Epidermal melanocyte (primary cell): ENCODE data around the gene GNA12.
"Not testable (repeated sequence)": the region's sequence is repeated elsewhere in the genome, so short reads cannot be mapped to it uniquely, and the experiment has no call there.

Experiments used
- DNase-seq: peaks from one replicate; pipeline ENCODE4 v3.0.0; 2011; ENCODE audit warnings: low spot score; ENCODE audit not compliant: insufficient read length

The GNA12 gene

DNA sequence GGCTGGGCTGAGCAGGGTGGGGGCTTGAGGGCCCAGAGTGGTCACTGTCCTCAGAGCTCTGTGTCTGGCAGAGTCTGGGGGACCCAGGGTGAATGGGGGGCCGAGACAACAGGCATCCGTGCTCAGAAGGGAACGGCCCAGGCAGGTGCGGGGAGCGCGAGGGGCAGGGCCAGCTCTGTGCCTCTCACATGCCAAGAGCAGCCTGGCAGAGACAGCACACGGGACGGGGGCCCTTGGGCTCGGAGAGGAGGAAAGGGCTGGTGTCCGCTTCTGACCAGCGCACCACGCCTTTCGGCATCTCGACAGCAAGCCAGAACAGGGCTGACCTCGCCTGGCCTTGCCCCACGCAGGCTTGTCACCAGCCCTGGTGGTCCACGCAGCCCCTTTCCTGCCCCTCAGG, 142.7 kb downstream of the GNA12 start:
- DNase-seq: no peak

DNA sequence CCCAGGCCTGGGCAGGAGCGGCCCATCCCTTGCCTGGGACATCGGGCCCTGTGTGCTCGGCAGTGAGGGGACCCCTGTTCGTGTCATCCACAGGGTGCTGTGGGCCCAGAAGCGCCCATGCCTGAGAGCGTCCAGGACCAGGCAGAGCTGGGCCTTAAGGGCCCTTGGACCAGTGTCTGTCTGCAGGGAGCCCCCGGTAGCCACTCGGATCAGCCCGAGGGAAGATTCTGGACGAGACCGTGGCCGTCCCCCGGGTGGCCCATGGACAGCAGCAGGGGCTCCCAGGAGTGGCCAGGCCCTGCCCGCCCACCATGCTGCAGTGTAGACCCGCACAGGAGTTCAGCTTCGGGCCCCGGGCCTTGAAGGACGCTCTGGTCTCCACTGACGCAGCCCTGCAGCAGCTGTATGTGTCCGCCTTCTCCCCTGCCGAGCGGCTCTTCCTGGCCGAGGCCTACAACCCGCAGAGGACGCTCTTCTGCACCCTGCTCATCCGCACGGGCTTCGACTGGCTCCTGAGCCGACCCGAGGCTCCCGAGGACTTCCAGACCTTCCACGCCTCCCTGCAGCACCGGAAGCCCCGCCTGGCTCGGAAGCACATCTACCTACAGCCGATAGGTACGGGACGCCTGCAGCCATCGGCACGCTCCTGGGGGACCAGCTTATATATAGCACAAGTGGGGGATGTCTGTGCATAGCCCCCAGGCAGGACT, 143.8 kb downstream of the GNA12 start:
- no peak for DNase-seq

DNA sequence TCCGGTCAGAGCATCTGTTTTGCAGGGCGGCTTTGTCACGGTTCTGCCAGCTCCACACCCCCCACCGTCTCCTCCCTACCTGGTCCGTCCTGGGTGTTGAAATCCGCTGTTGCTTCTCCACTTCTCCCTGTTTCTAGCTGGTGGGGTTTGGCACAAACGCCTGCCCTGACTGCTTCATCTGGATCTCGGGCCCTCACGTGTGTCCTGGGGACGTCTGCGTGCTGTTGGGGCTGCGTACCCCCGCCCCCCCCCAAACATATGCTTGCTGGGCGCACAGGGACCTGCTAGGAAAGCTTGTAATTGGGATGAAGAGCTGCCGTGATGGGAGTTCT, 144.9 kb downstream of the GNA12 start:
- no peak for DNase-seq

DNA sequence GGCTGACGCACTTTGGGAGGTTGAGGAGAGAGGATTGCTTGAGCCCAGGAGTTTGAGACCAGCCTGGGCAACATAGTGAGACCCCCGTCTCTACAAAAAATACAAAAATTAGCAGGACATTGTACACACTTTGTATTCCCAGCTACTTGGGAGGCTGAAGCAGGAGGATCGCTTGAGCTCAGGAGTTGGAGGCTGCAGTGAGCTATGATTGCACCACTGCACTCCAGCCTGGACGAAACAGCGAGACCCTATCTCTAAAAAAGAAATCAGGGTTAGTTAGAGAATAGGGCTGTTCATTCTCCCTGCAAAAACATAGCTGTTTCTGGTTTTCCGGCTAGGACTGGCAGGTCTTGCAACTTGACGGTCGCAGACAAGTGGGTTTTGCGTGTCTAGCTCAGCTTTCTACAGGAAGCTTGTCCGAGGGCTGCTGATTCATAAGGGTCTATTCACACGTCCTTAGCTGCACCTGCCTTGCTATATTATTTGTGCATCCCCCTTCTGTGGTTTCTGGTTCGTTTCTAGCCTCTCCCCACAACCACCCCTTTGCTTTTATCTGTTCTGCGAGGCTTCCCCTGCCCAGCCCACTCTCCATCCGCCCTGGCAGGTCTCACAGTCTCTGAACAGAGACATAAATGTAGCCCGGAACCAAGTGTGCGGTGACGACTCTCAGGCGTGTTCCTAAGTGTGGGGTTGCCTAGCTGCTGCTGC, 145.4 kb downstream of the GNA12 start:
- no peak for DNase-seq

DNA sequence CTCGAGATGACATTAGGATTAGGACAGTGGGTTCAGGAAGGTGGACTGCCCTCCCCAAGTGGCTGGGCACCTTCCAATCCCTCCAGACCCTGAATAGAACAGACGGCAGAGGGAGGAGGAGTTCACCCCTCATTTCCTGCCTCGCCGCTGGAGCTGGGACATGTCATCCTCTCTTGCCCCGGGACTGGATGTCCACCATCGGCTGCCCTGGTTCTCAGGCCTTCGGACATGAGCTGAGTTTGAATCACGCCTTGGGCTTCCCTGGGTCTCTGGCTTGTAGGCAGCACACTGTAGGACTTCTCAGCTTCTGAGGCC, 150.0 kb downstream of the GNA12 start:
- DNase-seq: not testable (repeated sequence)

DNA sequence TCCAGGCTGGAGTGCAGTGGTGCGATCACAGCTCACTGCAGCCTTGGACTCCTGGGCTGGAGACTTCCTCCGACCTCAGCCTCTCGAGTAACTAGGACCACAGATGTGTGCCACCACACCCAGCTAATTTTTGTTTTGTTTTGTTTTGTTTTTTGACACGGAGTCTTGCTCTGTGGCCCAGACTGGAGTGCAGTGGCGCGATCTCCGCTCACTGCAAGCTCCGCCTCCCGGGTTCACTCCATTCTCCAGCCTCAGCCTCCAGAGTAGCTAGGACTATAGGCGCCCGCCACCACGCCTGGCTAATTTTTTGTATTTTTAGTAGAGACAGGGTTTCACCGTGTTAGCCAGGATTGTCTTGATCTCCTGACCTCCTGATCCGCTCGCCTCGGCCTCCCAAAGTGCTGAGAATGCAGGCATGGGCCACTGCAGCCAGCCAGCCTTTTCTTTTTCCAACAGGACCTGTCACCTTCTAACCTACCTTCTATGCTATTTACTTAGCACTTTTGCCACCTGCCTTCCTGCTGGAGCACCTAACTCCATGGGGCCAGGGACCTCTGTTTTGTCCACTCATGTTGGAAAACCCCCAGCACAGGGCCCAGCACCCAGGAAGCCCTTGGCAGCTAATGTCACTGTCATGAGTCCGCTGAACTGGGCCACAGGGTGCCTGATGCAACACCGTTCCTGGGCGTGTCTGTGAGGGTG, 150.5 kb downstream of the GNA12 start:
- DNase-seq: not testable (repeated sequence)

DNA sequence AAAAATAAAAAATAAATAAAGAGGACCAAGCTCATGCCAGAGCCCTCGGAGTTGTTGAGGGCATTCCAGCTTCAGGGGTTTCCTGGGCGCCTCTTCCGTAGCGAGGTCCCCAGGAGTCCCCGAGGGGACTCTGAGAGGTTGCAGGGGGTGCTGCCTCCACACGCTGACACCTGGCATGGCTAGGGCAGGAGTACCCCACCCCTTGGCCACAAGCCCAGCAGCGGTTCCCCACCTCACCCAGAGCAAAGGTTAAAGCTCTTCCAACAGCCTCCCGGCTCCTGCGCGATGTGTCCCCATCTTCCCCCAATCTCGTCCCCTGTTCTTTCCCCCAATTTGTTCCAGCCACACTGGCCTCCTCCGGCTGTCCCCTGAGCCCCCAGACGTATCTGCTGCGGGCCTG, 151.6 kb downstream of the GNA12 start:
- no peak for DNase-seq

DNA sequence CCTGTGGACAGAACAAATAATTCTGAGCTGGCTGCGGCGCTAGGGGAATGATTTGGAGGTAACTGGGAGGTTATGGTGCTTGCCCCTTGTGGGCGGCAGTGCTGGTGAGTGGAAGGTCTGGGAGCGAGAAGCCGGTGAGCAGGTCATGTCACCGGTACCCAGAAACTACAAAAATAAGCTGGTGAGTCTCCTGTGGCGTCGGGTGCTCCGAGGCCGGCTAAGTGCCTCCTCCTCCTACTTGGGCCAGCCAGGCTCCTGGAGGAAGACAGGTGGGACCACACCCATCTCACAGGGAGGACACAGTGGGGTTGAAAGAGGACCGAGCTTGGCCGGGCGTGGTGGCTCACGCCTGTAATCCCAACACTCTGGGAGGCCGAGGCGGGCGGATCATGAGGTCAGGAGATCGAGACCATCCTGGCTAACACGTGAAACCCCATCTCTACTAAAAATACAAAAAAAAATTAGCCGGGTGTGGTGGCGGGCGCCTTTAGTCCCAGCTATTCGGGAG, 152.1 kb downstream of the GNA12 start:
- not testable (repeated sequence) for DNase-seq

DNA sequence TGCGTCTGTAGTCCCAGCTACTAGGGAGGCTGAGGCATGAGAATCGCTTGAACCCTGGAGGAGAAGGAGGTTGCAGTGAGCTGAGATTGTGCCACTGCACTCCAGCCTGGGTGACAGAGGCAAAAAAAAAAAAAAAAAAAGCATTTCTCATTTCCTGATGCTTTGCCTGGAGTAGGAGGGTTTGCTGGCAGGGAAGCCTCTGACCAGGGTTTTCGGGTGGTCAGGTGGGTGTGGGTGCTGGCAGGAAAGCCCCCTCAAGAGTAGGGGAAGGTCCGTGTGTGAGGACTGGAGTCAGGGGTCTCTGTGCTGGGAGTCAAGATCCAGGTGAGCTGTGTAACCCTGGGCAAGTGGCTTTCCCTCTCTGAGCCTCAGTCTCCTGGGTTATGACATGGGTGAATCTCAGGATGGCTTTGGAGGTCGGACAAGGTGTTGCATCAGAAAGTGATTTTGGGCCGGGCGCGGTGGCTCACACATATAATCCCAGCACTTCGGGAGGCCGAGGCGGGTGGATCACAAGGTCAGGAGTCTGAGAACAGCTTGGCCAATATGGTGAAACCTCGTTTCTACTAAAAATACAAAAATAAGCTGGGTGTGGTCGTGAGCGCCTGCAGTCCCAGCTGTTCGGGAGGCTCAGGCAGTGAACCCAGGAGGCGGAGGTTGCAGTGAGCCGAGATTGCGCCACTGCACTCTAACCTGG, 152.9 kb downstream of the GNA12 start:
- no peak for DNase-seq

DNA sequence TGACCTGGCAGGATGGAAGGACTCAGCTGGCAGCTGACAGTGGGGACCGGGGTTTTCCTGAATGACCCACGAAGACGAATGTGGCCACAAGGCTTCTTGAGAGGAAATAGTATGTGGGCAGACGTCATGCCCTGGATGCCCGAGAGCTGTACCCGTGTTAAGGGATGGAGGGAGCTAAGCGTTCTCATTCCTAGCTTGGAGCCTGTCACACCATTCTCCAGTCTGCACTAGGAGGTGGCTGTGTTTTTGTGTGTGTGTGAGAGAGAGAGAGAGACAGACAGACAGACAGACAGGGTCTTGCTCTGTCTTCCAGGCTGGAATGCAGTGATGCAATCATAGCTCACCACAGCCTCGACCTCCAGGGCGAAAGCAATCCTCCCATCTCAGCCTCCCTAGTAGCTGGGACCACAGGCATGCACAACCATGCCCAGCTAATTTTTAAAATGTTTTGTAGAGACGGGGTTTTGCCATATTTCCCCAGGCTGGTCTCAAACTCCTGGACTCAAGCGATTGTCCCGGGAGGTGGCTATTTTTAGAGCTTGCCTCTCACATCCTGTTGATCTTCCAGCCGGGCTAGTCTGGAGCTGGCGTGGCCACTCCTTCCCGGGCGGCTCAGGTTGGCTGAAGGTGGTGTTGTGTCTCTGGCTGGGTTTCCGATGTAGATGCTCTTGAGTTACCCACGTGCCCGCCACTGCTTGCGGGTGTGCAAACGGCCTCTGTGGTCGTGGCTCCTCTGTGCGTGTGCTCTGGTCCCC, 154.0 kb downstream of the GNA12 start:
- no peak for DNase-seq

DNA sequence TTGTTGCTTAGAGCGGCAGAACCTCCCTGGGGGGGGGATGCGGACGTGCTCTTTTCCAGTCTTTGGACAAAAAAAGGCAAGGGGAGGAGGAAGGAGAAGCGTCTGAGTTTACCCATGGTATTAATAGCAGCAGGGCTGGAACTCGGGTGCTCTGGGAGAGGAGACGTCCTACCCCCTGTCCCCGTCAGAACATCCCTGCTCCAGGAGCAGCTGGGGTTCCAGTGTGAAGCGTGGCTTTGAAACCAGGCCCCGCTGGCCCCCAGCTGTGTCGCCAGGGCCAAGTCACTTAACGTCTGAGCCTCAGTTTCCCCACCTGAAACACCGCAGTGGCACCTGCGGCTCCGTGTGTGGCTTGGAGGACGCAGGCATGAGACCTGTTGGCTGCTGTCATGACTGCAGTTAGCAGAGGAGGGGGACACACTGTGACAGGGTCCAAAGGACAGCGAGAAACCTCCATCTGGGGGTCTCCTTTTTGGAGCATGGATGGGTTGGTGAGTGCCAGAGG, 154.7 kb downstream of the GNA12 start:
- no peak for DNase-seq

DNA sequence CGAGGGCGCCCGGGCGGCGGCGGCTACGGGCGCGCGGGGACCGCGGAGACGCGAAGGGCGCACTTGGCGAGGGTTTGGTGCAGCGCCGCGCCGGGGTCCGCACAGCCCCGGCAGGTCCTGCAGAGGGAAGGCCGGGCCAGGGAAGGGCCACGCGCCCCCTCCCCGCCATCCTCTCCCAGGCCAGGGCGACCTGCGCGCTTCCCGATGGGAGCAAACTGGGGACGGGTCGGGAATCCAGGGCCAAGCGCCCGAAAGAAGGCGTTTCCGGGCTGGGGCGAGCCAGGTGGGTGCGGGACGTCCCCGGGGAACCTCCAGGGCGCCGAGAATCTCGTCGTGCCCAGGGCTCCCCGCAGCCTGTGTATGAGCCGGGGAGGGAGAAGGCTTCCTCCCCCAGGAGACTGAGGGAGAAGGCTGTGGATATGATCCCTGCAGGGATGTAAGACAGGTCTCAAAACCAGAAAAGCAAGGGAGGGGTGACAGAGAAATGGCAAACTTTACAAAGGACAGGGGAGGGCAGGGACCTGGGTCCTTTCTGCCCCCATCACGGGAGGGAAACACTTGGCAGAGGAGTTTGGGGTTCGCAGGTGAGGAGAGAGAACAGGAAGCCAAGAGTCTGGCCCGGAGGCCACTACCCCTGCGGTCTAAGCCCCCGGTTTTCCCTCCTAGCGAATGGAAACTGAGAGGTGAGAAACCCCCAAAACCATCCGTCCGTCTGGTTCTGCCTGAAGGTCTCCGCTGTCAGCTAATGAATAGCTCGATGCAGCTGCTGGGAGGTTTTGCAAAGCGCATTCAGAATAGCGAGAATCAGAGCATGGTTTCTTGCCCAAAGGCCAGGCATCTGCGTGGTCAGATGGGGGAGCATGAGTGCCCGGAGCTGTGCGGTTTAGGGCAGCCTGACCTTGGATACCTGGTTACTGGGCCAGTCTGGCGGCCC, 155.4 kb downstream of the GNA12 start:
- peak; percentile 67 for DNase-seq

DNA sequence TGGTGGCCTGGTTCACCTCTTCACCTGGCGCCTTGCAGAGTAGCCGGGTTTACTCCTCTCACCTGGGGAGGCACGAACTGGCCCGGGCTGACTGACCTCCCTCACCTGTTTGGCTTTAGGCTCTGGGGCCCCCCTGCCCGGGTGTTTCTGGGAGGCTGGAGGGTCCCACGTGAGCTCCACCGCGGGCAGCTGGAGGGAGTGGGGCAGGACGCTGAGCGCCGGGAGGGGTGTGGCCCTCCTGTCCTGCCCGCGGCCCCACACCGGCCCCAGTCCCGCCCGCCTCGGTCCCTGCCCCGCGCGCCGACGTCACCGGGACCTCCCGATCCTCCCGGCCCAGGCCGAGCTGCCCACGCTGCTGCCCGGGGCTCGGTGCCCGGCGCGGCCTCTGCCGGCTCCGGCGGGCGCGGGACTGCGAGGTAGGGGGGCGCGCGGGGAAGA, 156.2 kb downstream of the GNA12 start, which contains the start of gene AMZ1:
TSS of gene AMZ1 (plus strand) at position 322 of the 438 bp plus-strand sequence. CDS start 12,250 bp downstream, outside the sequence.
- DNase-seq: no peak

DNA sequence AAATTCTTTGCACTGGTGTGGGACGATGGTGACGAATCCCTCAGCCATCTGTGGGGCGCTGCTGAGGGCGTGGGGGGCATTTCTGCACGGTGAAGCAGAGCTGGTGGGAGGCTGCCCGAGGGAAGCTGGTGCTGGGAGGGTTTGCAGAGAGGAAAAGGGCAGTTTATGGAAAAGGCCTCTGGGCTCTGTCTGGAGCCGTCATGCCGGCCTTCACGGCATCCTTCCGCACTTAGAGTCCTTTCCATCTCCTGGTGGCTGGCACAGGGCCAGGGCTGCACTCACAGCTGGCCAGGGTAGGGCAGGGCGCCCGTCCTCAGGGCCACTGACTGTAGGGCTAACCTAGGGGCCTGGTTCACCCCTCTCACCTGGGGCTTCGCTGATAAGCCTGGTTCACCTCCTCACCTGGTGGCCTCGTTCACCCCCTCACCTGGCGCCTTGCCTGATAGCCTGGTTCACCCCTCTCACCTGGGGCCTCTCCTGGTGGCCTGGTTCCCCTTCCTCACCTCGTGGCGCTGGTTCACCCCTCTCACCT, 156.7 kb downstream of the GNA12 start:
- no peak for DNase-seq

DNA sequence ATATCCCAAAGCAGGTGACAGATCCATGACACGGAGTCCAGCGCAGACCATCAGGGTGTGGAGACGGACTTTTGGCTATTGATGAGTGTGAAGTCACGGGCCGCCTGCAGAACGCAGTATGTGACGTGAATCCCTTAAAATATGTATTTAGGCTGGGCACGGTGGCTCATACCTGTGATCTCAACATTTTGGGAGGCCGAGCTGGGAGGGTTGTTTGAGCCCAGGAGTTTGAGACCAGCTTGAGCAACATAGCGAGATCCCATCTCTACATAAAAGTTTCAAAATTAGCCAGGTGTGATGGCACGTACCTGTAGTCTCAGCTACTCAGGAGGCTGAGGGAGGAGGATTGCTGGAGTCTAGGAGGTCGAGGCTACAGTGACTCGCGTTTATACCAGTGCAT, 158.0 kb downstream of the GNA12 start:
- no peak for DNase-seq

DNA sequence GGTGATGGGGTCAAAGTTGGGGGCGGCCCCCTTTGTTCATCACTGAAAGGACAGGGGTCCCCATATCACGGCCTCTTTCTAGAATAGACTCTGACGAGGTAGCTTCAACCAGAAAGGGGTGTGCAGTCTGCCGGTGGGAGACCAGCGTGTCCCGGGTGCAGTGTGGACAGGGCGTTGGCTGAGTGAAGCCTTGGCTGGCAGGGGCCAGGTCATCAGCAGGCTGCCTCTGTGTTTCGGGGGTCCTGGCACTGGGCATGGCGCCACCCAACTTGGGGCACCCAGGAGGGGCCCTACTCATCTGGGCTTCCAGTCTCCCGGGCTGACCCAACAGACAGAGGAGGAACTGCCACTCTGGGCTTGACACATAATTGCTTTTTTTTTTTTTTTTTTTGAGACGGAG, 159.6 kb downstream of the GNA12 start:
- DNase-seq: no peak

DNA sequence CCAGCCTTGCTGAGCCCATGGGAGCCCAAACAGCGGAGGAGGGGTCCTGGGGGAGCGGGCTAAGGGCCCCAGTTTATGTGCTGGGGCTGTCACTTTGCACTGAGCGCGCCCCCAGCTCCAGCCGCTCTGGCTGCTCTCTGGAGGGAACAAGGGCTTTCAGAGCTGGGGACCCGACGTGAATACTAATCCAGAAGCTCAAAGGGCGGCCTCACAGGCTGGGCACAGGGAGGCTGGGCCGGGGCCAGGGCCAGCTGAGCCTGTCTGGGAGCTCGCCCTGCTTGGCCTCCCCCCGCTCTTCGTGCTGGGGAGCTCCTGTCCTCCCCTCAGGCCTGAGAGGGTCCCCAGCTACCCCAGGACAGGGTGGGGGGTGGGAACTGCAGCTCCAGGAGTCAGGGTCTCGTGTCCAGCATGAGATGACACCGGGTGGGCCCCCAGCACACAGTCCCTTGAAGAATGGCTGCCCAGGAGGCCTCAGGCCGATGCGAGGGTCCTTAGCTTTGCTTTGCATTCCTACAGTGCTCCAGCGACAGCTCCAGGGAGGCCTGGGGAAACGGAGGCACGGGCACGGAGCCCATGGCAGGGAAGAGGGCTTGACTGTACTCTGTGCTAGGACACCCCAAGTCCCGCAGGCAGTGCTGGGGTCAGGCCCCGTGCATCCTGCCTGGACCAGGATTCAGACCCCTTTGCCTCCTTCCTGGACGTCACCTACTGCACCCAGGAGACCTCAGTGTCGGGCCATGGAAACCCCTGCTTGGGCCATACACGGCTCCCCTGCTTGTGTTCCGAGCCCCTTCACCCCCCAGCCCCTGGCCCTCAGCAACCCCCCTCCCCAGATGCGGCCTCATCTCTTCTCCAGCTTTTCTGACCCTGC, 161.9 kb downstream of the GNA12 start:
- no peak for DNase-seq

DNA sequence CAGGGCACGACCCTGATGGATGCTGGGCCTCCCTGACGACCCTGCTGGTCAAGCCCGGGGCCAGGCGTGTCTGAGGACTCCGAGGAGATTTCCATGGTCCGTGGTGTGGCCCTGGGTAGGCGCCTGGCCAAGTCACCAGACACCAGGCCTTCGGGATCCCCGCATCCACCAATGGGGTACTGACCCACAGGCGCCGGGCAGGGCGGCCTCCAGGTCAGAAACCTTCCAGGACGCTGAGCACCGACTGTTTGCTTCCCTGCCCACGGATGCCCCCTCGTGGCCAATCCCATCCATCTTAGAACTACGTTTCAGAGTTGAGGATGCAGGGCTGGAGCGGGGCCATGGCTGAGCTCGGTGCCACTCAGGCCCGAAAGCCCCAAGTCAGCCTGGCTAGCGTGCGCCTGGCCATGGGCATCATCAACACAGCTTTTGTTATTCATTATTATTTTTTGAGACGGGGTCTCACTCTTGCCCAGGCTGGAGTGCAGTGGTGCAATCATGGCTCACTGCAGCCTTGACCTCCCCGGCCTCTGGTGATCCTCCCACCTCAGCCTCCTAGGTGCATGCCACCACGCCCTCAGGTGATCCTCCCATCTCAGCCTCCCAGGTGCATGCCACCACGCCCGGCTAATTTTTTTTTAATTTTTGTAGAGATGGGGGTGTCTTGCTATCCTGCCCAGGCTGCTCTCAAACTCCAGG, 163.2 kb downstream of the GNA12 start:
- peak; percentile 95 for DNase-seq
